Measurements from ENCODE around the gene VWCE.

Gene VWCE, protein sequence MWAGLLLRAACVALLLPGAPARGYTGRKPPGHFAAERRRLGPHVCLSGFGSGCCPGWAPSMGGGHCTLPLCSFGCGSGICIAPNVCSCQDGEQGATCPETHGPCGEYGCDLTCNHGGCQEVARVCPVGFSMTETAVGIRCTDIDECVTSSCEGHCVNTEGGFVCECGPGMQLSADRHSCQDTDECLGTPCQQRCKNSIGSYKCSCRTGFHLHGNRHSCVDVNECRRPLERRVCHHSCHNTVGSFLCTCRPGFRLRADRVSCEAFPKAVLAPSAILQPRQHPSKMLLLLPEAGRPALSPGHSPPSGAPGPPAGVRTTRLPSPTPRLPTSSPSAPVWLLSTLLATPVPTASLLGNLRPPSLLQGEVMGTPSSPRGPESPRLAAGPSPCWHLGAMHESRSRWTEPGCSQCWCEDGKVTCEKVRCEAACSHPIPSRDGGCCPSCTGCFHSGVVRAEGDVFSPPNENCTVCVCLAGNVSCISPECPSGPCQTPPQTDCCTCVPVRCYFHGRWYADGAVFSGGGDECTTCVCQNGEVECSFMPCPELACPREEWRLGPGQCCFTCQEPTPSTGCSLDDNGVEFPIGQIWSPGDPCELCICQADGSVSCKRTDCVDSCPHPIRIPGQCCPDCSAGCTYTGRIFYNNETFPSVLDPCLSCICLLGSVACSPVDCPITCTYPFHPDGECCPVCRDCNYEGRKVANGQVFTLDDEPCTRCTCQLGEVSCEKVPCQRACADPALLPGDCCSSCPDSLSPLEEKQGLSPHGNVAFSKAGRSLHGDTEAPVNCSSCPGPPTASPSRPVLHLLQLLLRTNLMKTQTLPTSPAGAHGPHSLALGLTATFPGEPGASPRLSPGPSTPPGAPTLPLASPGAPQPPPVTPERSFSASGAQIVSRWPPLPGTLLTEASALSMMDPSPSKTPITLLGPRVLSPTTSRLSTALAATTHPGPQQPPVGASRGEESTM

DNA sequence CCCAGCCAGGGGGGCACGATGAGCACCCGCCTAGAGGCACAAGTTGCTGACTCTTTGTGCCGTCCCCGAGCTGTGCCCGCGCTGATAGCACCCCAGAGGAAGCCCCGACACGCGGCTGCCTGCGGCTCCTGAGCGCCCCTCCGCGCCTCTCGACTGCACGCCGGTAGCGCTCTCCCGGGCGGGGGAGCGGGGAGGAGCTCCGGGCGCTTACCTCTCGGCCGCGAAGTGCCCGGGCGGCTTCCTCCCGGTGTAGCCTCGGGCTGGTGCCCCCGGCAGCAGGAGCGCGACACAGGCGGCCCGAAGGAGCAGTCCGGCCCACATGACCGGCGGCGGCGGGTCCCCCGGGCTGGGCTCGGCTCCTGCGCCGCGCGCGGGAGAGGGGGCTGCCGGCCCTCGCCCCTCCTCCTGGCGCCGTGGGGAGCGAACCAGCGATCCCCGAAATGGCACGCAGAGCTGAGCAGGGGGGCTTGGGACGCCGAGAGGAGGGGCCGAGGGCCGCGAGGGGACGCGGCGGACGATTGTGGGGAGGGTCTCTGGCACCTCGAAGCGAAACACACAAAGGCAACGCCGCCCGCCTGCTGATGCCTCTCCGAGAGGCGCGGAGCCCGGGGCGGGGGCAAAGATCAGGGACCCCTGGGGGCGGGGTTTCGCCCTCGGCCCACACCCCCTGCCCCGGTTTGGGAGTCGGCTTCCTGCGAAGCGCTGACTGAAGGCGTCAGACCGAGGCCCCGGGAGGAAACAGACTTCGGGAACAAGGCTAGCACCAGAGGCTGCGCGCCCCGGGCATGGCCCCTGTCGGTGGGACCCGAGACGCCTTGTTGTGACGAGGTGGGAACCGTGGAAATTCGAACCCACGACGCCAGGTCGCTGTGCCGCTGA is at the start of gene VWCE:
Gene VWCE, minus strand, starts transcription at position 600 of the 879 bp plus-strand sequence. Its CDS starts 279 bp downstream, at position 321.
- Mint-ChIP-seq H3K27ac (ENCODE audit: low read depth) (no peak within 1 kb of the TSS), H3K9me3 (no peaks in the 10 kb centered on the region), H3K27me3 (peaks cover 27% of the 10 kb centered on the region), H3K4me1 (peaks cover 36% of the 10 kb centered on the region), H3K4me3 (peak within 1 kb of the TSS; percentile 73), H3K36me3 (ENCODE audit: insufficient read depth) (peaks cover 5% of the 10 kb centered on the region)
- DNase-seq (ENCODE audit: low spot score in 2 of 2) (peak; percentile 42 to 47), ATAC-seq (replicated peaks; ENCODE audit: extremely low read depth, poor library complexity, severe bottlenecking) (peak; percentile 88)

DNA sequence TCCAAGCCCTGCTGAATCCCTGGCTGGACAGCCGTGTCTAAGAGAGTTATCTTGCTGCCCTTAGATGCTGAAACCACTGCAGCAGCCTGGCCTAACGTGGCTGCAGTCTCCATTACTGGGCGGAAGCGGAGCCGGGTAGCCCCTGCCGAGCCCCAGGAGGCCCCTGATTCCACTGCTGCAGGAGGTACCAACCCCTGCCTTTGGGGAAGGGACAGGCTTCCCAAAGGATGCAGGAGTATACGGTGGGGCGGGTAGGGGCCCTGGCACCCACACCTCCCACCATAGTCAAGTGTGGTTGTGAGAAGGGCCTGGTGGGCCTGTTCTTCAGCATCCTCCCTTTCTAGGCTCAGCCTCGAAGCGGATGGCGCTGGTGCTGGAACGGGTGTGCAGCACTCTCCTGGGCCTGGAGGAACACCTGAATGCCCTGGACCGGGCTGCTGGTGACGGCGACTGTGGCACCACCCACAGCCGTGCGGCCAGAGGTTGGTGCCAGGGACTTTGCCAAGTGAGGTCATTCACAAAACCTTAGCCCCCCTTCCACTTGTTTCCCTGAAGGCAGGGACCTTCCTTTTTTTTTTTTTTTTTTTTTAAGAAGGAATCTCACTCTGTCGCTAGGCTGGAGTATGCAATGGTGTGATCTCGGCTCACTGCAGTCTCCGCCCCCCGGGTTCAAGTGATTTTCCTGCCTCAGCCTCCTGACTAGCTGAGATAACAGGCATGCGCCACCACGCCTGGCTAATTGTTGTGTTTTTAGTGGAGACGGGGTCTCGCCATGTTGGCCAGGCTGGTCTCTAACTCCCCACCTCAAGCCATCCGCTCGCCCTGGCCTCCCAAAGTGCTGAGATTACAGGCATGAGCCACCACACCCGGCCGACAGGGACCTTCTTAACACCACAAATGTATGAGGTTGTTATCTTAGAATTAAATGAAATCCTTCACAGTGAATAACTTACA is 49.0 kb upstream of the VWCE start:
- Mint-ChIP-seq H3K27ac (ENCODE audit: low read depth) (no peak overlapping the region), H3K4me3 (no peak overlapping the region), H3K4me1 (no peaks in the 10 kb centered on the region), H3K27me3 (no peaks in the 10 kb centered on the region), H3K9me3 (no peaks in the 10 kb centered on the region), H3K36me3 (ENCODE audit: insufficient read depth) (peaks cover 9% of the 10 kb centered on the region)
- no peak for ATAC-seq (replicated peaks; ENCODE audit: extremely low read depth, poor library complexity, severe bottlenecking)
- no peak for DNase-seq (ENCODE audit: low spot score in 2 of 2)

DNA sequence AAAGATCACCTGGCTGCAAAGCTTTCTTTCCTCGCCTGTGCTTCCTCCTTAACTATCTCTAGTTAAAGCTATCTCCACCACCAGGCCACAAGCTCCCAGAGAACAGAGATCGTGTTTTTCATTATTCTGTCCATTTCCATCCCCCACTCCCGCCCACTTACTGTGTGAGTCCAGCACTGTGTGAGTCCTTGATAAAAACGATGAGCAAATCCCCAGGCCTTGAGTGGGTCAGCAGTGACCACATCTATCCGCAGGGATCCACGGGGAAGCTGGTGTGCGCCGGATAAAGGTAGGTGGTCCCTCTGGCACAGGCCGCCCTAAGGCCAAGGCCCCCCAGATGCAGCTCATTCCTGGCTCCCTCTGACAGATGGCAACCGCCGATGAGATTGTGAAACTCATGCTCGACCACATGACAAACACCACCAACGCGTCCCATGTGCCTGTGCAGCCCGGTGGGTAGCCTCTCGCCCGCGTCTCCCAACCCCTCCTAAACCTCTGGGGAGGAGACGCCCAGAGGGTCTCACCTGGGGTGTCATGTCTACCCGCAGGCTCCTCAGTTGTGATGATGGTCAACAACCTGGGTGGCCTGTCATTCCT is 47.2 kb upstream of the VWCE start:
- DNase-seq (ENCODE audit: low spot score in 2 of 2) = no peak
- no peak overlapping the region for H3K27ac Mint-ChIP-seq (ENCODE audit: low read depth)
- no peak overlapping the region for H3K4me3 Mint-ChIP-seq

DNA sequence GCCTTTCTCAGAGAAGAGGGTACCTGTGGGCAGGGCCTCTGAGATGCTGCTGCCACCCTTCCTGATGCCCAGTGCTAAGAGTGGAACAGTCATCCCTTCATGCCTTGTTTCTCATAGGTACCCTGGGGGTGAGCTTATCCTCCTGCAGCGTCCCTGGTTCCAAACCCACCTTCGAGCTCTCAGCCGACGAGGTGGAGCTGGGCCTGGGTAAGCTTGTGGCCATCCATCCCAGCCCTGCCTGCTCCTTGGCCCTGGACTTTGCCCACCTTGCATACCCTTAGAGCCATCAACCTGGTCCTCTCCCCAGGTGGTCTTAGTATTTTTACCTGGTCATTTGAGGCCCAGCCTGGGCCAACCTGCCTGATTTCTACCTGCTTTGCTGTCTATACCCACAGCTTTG is 46.6 kb upstream of the VWCE start:
- H3K36me3 Mint-ChIP-seq (ENCODE audit: insufficient read depth) = peaks cover 5% of the 10 kb centered on the region
- no peak overlapping the region for H3K4me3 Mint-ChIP-seq
- no peaks in the 10 kb centered on the region for H3K9me3 Mint-ChIP-seq
- H3K27ac Mint-ChIP-seq (ENCODE audit: low read depth) = no peak overlapping the region
- DNase-seq (ENCODE audit: low spot score in 2 of 2) (no peak), ATAC-seq (replicated peaks; ENCODE audit: extremely low read depth, poor library complexity, severe bottlenecking) (no peak)
- no peaks in the 10 kb centered on the region for H3K27me3 Mint-ChIP-seq
- peaks cover 5% of the 10 kb centered on the region for H3K4me1 Mint-ChIP-seq

More for the DNA sequence above, 47.2 kb upstream of the VWCE start:
- Mint-ChIP-seq H3K36me3 (ENCODE audit: insufficient read depth) (peaks cover 5% of the 10 kb centered on the region), H3K4me1 (no peaks in the 10 kb centered on the region), H3K27me3 (no peaks in the 10 kb centered on the region), H3K9me3 (no peaks in the 10 kb centered on the region)
- ATAC-seq (replicated peaks; ENCODE audit: extremely low read depth, poor library complexity, severe bottlenecking) = no peak

DNA sequence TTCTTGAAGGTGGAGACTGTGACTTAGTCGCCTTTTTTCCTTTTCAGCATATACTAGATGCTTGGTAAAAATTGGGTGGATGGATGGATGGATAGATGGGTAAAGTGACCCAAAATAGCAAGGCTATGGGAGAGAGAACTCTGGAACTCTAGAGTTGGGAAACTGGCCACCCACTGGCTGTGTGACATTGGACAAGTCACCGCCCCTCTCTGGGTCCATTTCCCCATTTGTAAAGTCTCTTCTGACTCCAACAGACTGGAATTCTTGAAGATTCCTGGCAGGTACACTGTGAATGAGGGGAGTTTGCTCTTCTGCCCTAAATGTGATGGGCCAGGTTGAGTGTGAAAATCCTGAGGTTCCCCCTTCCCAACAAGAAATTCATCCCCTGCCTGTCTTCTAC is 45.9 kb upstream of the VWCE start:
- no peak overlapping the region for H3K4me3 Mint-ChIP-seq
- no peak for DNase-seq (ENCODE audit: low spot score in 2 of 2)
- ATAC-seq (replicated peaks; ENCODE audit: extremely low read depth, poor library complexity, severe bottlenecking) = no peak
- no peaks in the 10 kb centered on the region for H3K27me3 Mint-ChIP-seq
- peaks cover 6% of the 10 kb centered on the region for H3K4me1 Mint-ChIP-seq
- no peaks in the 10 kb centered on the region for H3K9me3 Mint-ChIP-seq
- H3K36me3 Mint-ChIP-seq (ENCODE audit: insufficient read depth) = peaks cover 5% of the 10 kb centered on the region
- H3K27ac Mint-ChIP-seq (ENCODE audit: low read depth) = no peak overlapping the region

DNA sequence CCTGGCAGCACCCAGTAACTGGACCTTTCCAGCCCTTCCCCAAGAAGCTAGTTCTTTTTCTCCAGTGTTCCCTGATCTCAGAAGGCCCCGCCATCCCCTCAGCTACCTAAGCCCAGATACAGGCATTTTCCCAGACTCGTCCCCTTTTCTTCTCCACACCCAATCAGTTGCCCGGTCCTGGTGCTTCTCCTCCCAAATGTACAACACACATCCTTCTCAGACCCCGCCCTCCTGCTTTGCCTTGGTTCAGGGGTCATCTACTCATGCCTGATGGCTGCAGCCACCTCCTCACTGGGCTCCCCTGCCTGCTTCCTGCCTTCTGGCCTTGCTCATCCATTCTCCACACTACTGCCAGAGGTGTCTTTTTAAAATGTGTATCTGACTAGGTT is 44.4 kb upstream of the VWCE start:
- no peaks in the 10 kb centered on the region for H3K27me3 Mint-ChIP-seq
- no peaks in the 10 kb centered on the region for H3K9me3 Mint-ChIP-seq
- no peak overlapping the region for H3K4me3 Mint-ChIP-seq
- peaks cover 5% of the 10 kb centered on the region for H3K36me3 Mint-ChIP-seq (ENCODE audit: insufficient read depth)
- ATAC-seq (replicated peaks; ENCODE audit: extremely low read depth, poor library complexity, severe bottlenecking) = no peak
- H3K4me1 Mint-ChIP-seq = peaks cover 6% of the 10 kb centered on the region
- H3K27ac Mint-ChIP-seq (ENCODE audit: low read depth) = no peak overlapping the region
- no peak for DNase-seq (ENCODE audit: low spot score in 2 of 2)

DNA sequence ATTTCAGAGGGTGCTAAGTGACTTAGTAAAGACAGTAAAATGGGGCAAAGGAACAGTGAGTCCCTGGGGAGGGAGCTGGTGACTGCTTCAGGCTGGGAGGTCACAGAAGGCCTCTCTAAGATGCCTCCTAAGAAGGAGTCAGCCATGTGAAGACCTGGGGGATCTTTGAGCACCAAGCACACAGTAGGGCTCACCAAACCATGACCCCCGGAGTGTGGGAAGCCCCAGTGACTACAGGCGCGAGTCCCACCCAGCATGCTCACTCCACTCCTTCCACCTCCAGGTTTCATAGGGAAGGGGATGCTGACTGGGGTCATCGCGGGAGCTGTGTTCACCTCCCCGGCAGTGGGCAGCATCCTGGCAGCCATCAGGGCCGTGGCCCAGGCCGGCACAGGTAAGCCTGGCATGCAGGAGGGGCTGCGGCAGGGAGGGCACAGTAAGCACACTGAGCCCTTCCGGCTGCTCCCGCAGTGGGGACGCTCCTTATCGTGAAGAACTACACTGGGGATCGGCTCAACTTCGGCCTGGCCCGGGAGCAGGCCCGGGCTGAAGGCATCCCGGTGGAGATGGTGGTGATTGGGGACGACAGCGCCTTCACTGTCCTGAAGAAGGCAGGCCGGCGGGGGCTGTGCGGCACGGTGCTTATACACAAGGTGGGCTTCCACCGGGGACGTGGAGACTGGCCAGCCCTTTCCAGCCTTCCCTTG is 43.8 kb upstream of the VWCE start:
- ATAC-seq (replicated peaks; ENCODE audit: extremely low read depth, poor library complexity, severe bottlenecking) (no peak), DNase-seq (ENCODE audit: low spot score in 2 of 2) (no peak)
- no peaks in the 10 kb centered on the region for H3K9me3 Mint-ChIP-seq
- no peaks in the 10 kb centered on the region for H3K27me3 Mint-ChIP-seq
- peaks cover 6% of the 10 kb centered on the region for H3K4me1 Mint-ChIP-seq
- peaks cover 5% of the 10 kb centered on the region for H3K36me3 Mint-ChIP-seq (ENCODE audit: insufficient read depth)
- H3K4me3 Mint-ChIP-seq = no peak overlapping the region
- H3K27ac Mint-ChIP-seq (ENCODE audit: low read depth) = peak overlapping the region; percentile 52

DNA sequence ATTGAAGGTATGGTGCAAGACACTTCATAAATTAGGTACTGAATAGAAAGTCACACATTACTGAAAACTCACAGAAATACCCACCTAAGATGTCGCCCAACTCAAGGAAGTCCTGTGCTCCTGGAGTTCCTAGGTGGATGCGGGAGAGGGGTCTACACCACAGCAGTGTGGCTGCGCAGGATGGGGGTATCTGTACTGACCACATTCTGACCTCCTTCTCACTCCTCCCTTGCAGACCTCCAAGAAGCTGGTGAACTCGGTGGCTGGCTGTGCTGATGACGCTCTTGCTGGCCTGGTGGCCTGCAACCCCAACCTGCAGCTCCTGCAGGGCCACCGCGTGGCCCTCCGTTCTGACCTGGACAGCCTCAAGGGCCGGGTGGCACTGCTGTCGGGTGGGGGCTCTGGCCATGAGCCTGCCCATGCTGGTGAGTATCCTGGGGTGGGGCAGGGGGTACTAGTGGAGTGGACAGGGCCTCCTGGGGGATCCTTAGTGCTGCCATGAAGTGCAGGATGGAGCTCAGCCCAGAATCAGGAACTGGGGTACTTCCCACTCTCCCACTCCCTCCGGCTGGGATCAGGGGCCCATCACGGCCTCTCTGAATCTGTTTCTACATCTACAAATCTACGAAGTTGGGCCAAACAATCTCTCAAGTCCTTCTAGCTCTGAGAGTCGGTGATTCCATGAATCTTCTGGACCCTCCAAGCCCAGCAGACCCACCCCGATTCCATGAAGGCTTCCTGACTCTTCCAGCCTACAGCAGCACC is 42.8 kb upstream of the VWCE start:
- H3K27ac Mint-ChIP-seq (ENCODE audit: low read depth) = peak overlapping the region; percentile 52
- ATAC-seq (replicated peaks; ENCODE audit: extremely low read depth, poor library complexity, severe bottlenecking) (no peak), DNase-seq (ENCODE audit: low spot score in 2 of 2) (no peak)
- peaks cover 14% of the 10 kb centered on the region for H3K4me1 Mint-ChIP-seq
- H3K27me3 Mint-ChIP-seq = no peaks in the 10 kb centered on the region
- H3K4me3 Mint-ChIP-seq = no peak overlapping the region
- H3K36me3 Mint-ChIP-seq (ENCODE audit: insufficient read depth) = peaks cover 15% of the 10 kb centered on the region
- no peaks in the 10 kb centered on the region for H3K9me3 Mint-ChIP-seq

DNA sequence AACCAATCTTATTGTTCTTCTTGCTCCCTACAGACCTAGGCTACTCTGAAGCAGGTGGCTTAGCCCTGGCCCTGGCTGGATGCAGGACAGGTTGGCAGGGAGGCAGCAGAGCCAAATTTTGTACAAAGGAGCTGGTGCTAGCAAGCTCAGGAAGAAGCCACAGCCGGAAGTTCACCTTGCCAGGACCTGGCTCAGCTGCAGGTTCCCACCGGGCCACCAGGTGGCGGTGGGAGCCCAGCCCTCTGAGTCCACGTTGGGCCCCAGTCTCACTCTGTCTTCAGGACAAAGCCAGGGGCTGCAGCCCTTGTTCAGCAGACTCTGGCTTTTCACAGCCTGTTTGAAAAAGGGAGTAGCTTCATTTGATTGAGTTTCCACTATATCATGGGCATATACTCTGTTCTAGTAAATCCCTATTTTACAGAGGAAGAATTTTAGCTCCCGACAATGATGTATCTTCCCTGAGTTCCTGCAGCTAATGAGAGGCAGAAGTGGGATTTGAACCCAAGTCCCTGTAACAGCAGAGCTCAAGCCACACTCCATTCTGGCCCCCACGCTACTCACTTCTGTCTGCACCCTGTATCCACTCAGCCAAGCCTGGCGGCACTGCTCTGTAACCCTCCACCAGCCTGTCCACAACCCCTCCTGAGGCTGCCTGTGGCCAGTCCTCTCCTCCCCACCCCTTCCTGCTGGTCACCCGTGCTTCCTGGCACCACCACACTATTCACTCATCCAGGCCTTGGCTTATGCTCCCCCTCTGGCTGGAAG is 41.2 kb upstream of the VWCE start:
- DNase-seq (ENCODE audit: low spot score in 2 of 2) = peak; percentile 71 to 73
- peak overlapping the region; percentile 32 for H3K27ac Mint-ChIP-seq (ENCODE audit: low read depth)

DNA sequence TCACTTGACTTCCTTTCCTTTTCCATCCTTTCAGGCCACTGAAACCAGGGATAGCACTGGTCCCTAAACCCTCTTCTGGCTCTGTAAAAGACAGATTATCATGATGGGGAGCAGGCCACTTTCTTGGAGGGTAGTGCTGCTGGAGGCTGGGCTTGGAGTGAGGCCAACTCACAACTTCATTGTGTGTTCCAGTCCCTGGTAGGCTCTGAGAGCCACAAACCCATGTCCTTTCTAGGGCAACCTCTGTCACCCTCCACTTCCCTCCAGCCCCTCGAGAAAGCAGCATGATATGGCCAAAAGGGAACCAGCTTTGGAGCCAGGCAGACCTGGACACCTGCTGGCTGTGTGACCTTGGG is 40.2 kb upstream of the VWCE start:
- ATAC-seq (replicated peaks; ENCODE audit: extremely low read depth, poor library complexity, severe bottlenecking) (no peak), DNase-seq (ENCODE audit: low spot score in 2 of 2) (no peak)
- Mint-ChIP-seq H3K4me3 (no peak overlapping the region), H3K4me1 (peaks cover 36% of the 10 kb centered on the region), H3K36me3 (ENCODE audit: insufficient read depth) (peaks cover 22% of the 10 kb centered on the region), H3K27ac (ENCODE audit: low read depth) (no peak overlapping the region), H3K27me3 (no peaks in the 10 kb centered on the region), H3K9me3 (no peaks in the 10 kb centered on the region)

More for the DNA sequence above, 41.2 kb upstream of the VWCE start:
- peaks cover 29% of the 10 kb centered on the region for H3K4me1 Mint-ChIP-seq
- H3K36me3 Mint-ChIP-seq (ENCODE audit: insufficient read depth) = peaks cover 18% of the 10 kb centered on the region
- no peak overlapping the region for H3K4me3 Mint-ChIP-seq
- H3K27me3 Mint-ChIP-seq = no peaks in the 10 kb centered on the region
- H3K9me3 Mint-ChIP-seq = no peaks in the 10 kb centered on the region
- ATAC-seq (replicated peaks; ENCODE audit: extremely low read depth, poor library complexity, severe bottlenecking) = peak; percentile 45

Data from central memory CD8-positive, alpha-beta T cell (primary cell).